Hematopoietic multipotent progenitor cell (in vitro differentiated cells): ENCODE data around the gene DGKD. TPM values are rescaled to one million over a fixed set of nuclear protein-coding genes. Genes with fewer than 3 reads are reported as not detected.
A peak's percentile ranks its signal among the peaks of the same experiment; 100 is the strongest.
"Not testable (repeated sequence)": the region's sequence is repeated elsewhere in the genome, so short reads cannot be mapped to it uniquely, and the experiment has no call there.

ENCODE experiments used
- DNase-seq, 3 donors: peaks; one replicate each; pipeline ENCODE4 v3.0.0-alpha.2; 2011 to 2015; ENCODE audit warnings: low read depth in 2 of 3, low spot score in 2 of 3
- total RNA-seq: library from RNA; depleted of rRNA; stranded (reverse); fragments of >200 nt; gene quantifications from one replicate; pipeline ENCODE4 v1.2.3, GENCODE V29; 2012

Gene DGKD
- total RNA-seq, 1 donor = 25.9 TPM

DNA sequence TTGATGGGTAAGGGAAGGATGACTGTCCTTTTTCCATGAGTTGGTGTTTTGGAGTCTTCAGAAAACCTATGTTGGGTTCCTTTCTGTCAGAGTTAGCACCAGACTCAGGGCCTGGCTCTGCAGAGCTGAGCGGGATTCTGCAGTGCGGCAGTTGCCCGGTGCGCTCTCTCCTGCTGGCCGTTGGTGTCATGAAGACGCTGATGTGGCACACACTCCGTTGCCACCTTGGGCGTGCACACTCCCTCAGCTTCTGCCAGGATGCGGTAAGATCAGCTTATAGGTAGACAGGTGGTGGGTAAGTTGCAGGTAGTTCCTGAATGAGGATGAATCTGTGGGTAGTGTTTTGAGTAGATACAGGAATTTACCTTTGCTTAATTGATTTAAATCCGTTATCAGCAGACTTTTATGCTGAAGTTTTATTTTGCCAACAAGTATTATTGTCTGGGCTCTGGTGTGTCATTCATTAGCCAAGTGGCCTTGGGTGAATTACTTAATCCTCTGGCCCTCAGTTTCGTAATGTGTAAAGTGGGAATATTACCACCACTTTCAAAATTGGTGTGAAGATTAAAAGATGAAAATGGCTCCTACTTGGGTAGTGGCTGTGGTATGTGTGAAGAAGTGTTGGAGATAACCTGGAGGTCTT lies 26.8 kb downstream of the DGKD start:
- DNase-seq = no peak

DNA sequence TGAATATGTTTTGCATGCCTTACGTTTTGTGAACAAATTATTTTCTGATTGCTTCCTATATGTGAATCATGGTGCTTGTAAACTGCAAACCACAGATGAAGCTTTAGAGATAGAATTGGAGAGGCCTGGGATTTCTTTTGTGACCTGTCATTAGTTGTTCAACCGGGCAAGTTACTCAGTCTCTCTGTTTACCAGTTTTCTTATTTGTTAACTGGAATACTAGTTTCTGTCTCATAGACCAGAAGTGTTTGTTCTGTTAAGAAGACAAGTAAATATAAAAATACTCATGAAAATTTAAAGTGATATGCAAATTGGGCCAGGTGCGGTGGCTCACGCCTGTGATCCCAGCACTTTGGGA lies 27.3 kb downstream of the DGKD start:
- no peak for DNase-seq

DNA sequence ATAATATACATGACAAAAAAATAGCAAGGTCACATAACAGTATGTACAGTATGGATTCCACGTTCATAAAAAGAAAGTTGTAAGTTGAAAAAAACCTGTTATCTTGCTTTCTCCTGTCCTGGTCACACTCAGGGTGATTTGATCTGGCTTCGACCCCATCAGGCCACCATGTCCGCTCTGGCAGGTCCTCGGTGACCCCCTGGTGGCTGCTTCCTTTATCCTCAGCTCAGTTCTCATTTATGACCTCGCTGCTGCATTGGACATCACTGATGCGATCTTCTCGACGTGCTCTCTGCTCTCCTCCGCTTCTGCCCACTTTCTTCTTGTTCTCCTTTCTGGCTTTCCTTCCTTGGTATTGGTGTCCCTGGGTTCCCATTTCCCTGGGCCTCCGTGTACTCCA lies 29.7 kb downstream of the DGKD start:
- DNase-seq = peak in 1 of 3 donors; percentile 17

DNA sequence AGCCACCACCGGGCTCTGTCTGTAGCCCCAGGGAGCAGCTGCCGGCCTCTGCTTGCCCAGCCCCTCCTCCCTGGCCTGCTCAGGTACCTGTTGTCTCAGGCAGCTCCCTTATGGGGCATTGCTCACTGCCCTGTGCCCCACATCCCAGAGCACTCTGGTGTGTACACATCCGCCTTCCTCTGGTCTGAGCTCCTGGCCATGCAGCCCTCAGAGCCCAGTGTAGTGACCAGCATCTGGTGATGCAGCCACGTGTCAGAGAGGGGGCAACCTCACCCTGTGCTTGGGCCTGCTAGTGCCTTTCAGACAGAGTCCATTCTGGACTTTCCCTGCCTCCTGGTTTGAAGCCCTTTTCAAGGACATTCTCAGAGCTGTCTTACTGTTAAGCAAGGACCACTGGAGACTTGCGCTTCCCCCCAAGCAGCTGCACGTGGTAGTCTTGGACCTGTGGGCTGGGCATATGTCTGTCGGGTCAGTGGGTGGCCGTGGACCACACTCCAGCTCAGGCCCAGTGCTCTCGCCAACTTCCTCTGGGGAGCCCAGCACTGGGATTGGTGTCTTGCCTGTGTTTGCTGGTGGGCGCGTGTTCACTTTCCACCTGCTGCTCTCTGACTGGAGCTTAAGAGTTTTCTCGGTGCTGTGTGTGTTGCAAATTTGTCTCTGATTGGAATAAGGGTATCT lies 30.7 kb downstream of the DGKD start:
- no peak for DNase-seq

- peak in 2 of 3 donors; percentile 83 to 95 for DNase-seq
These were observed 31.3 kb downstream of the DGKD start for GRCh38 chr2:233385489-233386044.

- DNase-seq = peak in 1 of 3 donors; percentile 28
These were observed 32.2 kb downstream of the DGKD start for GRCh38 chr2:233386382-233387041.

GRCh38 chr2:233387225-233387624 lies 32.9 kb downstream of the DGKD start:
- no peak for DNase-seq

DNA sequence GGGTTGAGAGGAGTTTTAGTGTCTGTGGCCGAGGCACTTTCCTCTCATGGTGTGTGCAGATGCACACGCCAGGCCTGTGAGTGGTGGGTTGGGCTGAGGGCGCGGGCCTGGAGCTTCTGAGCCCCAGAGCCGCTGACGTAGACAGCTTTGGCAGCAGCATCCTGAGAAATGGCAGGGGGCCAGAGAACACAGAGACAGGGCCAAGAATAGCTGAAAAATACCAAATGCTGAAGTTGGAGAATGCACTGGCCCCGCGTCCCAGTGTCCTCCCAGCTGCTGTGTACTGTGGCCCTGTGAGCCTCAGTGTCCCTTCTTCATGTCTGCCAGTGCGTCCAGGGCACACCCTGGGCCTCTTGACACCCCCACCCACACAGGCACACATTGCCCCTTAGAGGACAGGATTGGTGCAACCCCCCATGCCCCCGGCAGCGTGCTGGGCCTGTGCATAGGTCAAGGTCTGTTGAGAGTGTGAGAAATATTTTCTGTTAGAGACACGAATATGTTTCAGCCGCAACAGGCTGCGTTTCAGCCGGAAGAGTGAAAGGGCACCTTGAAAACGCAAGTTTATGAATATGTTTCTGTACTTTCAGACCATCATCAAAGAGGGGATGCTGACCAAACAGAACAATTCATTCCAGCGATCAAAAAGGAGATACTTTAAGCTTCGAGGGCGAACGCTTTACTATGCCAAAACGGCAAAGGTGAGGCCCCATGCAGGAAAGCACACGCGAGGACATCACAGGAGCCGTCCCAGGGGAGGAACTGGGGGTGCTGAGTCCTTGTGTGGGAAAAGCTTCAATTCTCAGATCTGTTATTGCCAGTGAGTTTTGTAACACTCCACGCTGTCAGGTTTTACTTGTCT lies 33.6 kb downstream of the DGKD start:
- DNase-seq = peak in 2 of 3 donors; percentile 31 to 67

DNA sequence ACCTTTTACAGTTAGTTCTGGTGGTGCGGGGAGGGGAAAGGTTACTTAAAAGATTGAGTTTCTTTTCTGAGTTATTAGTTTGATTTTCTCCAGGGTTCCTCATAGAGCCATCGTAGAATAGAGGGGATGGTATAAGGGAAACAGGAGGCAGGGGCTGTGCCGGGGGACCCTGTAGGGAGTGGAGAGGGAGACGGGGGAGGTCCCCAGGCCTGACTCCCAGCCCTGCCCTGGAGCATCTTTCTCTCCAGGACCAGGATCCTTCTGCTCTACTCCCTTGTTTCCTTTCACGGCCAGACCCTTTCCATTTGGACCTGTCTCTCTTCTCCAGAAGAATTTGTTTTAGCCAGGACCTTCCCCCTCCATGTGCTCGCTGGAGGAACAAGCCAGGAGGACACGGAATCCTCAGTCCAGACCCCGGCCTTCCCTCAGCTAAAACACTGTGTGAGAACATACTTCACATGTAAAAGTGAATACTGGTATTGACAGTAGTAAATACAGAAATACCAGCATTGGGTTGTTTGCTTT lies 35.4 kb downstream of the DGKD start:
- no peak for DNase-seq

DNA sequence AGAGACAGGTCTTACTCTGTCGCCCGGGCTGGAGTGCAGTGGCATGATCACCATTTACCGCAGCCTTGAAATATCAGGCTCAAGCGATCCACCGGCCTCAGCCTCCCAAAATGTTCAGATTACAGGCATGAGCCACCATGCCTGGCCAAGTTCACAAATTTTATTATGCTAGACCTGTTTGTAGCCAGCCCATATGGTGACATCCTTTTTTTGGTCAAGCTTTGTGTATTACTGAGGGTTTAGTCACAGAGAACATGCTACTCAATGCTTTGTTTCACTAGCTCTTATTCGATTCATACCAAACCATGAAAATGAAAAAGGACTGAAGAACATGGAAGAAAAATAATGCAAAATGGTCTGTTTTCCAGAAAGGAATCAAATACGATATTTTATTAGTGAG lies 41.4 kb downstream of the DGKD start:
- no peak for DNase-seq

- DNase-seq = not testable (repeated sequence)
These were observed 42.7 kb downstream of the DGKD start for GRCh38 chr2:233396726-233397665.

DNA sequence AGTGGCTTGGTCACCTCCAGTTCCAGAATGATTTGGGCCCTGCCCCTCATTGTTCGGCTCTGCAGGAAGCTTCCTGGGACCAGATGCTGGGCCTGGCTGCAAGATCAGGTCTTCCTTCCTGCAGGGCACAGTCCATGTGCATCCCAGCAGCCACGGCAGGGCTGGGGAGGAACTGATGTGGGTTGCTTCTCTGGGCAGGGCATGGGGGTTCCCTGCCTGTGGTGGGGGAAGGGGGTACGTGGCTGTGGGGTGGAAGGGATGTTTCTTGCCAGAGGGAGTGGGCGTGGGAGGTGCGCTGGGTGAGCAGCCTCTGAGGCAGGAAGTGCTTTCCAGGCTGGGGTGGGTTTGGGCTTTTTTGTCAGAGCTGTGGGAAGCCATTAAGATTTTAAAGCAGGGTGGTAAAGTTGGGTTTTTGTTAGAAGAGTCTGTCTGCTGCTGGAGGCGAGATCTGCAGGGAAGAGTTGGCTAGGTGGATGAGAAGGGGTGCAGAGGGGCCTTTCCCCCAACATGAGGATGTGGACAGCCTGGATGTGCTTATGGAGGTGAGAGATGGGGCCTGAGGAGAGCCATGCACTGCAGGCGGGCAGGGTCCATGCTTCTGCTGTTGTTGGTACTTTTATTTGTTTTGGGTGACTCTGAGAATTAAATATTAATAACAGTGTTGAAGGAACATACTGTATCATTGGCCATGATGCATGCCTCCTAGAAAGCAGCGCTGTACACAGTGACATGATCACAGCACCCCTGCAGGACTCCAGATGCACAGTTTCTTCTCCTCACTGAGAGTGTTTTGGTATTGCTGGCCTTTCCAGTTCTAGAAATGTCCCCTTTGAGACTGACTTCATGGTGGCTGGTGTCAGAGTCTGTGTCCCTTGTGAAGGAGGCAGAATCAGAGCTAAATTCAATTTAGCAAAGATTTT lies 45.3 kb downstream of the DGKD start:
- DNase-seq = peak in 1 of 3 donors; percentile 40

DNA sequence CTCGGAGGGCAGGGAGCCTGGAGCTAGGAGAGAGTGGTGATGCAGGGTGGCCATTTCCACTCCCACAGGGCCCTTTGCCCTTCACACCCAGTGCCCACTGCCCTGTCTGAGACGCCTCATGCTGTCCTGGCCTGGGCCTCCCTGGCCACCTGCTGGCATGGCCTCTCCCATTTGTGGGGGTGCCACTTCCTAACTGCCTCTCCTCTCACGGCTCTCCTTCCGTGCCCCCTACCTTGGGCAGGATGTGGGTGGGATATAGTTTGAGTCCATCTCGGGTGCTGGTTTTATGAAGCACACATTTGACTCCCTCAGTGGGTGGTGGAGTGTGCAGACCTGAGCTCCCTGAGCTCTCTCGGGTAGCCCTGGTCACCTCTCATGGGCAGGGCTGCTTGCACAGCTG lies 46.0 kb downstream of the DGKD start:
- DNase-seq = no peak

GRCh38 chr2:233400961-233401360 lies 46.7 kb downstream of the DGKD start:
- DNase-seq = no peak

DNA sequence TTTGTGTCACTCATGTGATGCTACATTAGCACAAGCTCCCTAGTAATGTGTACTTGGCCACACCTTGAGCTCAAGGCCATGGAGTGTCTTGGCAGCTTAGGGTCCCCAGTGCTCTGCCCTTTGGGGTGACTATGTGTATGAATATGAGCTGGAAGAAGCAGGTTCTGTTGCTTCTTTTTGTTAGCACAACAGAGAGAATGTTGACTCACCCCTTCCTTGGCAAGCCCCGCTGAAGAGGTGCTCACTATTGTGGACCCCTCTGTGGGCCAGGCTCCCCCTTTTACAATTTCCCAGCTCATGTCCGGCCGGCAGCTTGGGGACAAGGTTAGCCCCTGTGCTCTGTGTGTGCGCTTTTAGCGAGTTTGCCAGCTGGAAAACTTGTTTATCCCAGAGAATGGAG lies 48.1 kb downstream of the DGKD start:
- no peak for DNase-seq

- DNase-seq = no peak
These were observed 48.5 kb downstream of the DGKD start for GRCh38 chr2:233402789-233403188.

DNA sequence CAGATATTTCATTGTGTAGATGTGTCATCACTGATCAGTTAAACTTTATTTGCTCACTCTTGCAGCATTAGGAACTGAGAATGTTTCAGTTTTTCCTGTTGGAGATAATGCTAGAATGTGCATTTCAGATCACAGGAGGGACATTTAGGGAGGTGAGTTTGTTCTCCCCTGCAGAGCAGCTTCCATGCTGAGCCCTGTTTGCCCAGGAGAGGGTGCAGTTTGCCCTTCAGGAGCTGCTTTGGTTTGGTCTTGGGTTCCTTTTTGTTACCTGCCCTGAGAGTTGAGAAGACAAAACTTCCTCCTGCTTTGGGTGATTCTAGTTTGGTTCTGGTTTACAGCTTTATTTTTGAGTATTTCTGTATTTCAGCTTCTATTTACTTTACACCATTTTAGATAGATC lies 49.9 kb downstream of the DGKD start:
- peak; percentile 46 to 72 (median 55) for DNase-seq

DNA sequence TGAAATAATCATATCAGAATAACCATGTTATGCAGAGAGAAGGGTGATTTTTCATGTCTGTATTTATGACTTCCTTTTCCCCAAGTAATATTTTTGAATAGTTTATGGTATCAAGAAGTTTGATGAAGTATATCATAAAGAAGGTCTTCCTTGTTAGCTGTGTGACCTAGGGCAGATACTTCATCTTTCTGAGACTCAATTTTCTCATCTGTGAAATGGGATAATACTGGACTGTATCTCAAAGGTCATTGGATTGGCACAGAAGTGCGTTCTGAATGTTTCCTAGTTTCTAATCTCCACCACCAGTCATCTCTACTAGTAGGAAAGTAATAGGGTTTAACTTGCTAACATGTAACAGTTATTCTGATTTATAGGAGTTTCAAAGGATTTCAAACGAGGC lies 52.6 kb downstream of the DGKD start:
- no peak for DNase-seq
